H1 (cell line): Measurements from ENCODE around the gene FKBP2.

ENCODE experiments used
- CHD1 ChIP-seq: IDR thresholded peaks from 2 replicates; pipeline ENCODE4 v1.6.1; 2012; ENCODE audit warnings: low read depth, low read length, improper control_type of control experiment
- EGR1 ChIP-seq: IDR thresholded peaks from 2 replicates; pipeline ENCODE4 v1.6.1; 2011; ENCODE audit warnings: low read depth, low read length, borderline replicate concordance
- EZH2 ChIP-seq: fragments of 200-600 bp; sonication (generic); IDR thresholded peaks from 2 replicates; pipeline ENCODE4 v1.7.1; 2012; ENCODE audit warnings: low read depth, mild to moderate bottlenecking, moderate library complexity, low read length, inconsistent platforms; ENCODE audit not compliant: severe bottlenecking
- KDM1A ChIP-seq: fragments of 200-600, 300-600 bp; sonication (generic); IDR thresholded peaks from 2 replicates; pipeline ENCODE4 v1.7.1; 2016; ENCODE audit warnings: mild to moderate bottlenecking, low read length, borderline replicate concordance
- KDM5A ChIP-seq: fragments of 200-600 bp; IDR thresholded peaks from 2 replicates; pipeline ENCODE4 v1.7.1; 2012; ENCODE audit warnings: mild to moderate bottlenecking, low read length, inconsistent platforms, mixed read lengths
- MAFK ChIP-seq: IDR thresholded peaks from 2 replicates; pipeline ENCODE4 v1.6.1; 2012; ENCODE audit warnings: low read depth, mild to moderate bottlenecking, improper control_type of control experiment, low read length
- POLR2AphosphoS5 ChIP-seq: IDR thresholded peaks from 2 replicates; pipeline ENCODE4 v1.6.1; 2011; ENCODE audit warnings: low read depth, low read length
- RXRA ChIP-seq: IDR thresholded peaks from 2 replicates; pipeline ENCODE4 v1.6.1; 2011; ENCODE audit warnings: low read depth, mild to moderate bottlenecking, low read length, moderate library complexity; ENCODE audit not compliant: insufficient read depth
- SIN3A ChIP-seq, 2 experiments: IDR thresholded peaks in 1 of 2; conservative IDR thresholded peaks in 1 of 2; 2 replicates each; pipeline ENCODE4 v1.6.1; 2011 to 2012; ENCODE audit warnings: low read length in 2 of 2, improper control_type of control experiment in 1 of 2, low read depth in 1 of 2, mild to moderate bottlenecking in 1 of 2
- SIX5 ChIP-seq: IDR thresholded peaks from 2 replicates; pipeline ENCODE4 v1.6.1; 2011; ENCODE audit warnings: mild to moderate bottlenecking, low read depth, low read length
- SP1 ChIP-seq: IDR thresholded peaks from 2 replicates; pipeline ENCODE4 v1.6.1; 2011; ENCODE audit warnings: low read depth, low read length
- TF ChIP-seq, protein P1 (sequence below), 3 experiments: IDR thresholded peaks; 1 replicate in 2 of 3; 2 replicates in 1 of 3; pipeline versions ENCODE4 v1.5.1 to v1.6.1; 2011; ENCODE audit warnings: low read length in 3 of 3, mild to moderate bottlenecking in 3 of 3, inconsistent platforms in 2 of 3, low read depth in 1 of 3, moderate library complexity in 1 of 3; ENCODE audit not compliant: insufficient read depth in 1 of 3; ENCODE audit errors: control extremely low read depth in 1 of 3
- TF ChIP-seq, protein P2 (sequence below): IDR thresholded peaks from 2 replicates; pipeline ENCODE4 v1.6.1; 2011; ENCODE audit warnings: low read length, improper control_type of control experiment
- TF ChIP-seq, protein P3 (sequence below): IDR thresholded peaks from 2 replicates; pipeline ENCODE4 v1.6.1; 2012; ENCODE audit warnings: low read length, inconsistent platforms

DNA sequence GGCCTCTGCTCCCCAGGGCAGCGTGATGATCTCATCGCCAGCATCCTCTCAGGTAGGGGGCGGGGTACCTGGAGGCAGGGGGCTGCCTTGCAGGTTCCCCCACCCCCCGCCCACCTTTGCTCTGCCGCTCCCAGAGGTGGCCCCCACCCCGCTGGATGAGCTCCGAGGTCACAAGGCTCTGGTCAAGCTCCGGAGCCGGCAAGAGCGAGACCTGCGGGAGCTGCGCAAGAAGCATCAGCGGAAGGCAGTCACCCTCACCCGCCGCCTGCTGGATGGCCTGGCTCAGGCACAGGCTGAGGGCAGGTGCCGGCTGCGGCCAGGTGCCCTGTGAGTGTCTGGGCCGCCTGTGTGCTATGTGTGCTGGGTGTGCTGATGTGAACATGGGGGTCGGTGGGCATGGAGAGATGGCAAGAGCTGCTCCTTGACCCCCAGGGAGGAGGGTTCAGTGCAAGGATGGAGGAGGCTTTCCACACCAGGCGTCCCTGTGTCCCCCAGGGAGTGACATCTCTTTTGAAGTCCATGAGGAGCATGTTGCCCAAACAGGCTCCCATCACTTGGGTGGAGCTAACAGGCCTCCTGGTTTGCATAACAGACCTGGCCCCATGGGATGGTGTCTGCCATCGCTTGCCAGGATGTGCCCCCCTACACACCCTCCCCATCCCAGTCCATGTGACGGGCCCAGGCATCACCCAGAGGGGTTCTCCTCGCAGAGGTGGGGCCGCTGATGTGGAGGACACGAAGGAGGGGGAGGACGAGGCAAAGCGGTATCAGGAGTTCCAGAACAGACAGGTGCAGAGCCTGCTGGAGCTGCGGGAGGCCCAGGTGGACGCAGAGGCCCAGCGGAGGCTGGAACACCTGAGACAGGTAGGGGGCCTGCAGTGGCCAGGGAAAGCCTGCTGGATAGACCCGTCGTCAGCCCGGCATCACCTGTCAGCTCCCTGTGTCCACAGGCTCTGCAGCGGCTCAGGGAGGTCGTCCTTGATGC is 24.6 kb downstream of the FKBP2 start:
- TF ChIP-seq, protein P1, sequence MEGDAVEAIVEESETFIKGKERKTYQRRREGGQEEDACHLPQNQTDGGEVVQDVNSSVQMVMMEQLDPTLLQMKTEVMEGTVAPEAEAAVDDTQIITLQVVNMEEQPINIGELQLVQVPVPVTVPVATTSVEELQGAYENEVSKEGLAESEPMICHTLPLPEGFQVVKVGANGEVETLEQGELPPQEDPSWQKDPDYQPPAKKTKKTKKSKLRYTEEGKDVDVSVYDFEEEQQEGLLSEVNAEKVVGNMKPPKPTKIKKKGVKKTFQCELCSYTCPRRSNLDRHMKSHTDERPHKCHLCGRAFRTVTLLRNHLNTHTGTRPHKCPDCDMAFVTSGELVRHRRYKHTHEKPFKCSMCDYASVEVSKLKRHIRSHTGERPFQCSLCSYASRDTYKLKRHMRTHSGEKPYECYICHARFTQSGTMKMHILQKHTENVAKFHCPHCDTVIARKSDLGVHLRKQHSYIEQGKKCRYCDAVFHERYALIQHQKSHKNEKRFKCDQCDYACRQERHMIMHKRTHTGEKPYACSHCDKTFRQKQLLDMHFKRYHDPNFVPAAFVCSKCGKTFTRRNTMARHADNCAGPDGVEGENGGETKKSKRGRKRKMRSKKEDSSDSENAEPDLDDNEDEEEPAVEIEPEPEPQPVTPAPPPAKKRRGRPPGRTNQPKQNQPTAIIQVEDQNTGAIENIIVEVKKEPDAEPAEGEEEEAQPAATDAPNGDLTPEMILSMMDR (IDR thresholded peaks at IDR 0.05; ENCODE audit: control extremely low read depth in 1 of 3, insufficient read depth in 1 of 3, low read depth in 1 of 3, low read length in 3 of 3), result no peak
- TF ChIP-seq POLR2AphosphoS5 (no peak), MAFK (no peak), SP1 (no peak), EZH2 (no peak), KDM5A (no peak), CHD1 (no peak), KDM1A (no peak), SIN3A (conservative IDR thresholded peaks at IDR 0.05 in 1 of 2, IDR thresholded peaks at IDR 0.05 in 1 of 2; ENCODE audit: low read depth in 1 of 2, low read length in 2 of 2) (no peak), RXRA (no peak), EGR1 (no peak), SIX5 (no peak)
- TF ChIP-seq, protein P2, sequence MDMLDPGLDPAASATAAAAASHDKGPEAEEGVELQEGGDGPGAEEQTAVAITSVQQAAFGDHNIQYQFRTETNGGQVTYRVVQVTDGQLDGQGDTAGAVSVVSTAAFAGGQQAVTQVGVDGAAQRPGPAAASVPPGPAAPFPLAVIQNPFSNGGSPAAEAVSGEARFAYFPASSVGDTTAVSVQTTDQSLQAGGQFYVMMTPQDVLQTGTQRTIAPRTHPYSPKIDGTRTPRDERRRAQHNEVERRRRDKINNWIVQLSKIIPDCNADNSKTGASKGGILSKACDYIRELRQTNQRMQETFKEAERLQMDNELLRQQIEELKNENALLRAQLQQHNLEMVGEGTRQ, result no peak
- TF ChIP-seq, protein P3, sequence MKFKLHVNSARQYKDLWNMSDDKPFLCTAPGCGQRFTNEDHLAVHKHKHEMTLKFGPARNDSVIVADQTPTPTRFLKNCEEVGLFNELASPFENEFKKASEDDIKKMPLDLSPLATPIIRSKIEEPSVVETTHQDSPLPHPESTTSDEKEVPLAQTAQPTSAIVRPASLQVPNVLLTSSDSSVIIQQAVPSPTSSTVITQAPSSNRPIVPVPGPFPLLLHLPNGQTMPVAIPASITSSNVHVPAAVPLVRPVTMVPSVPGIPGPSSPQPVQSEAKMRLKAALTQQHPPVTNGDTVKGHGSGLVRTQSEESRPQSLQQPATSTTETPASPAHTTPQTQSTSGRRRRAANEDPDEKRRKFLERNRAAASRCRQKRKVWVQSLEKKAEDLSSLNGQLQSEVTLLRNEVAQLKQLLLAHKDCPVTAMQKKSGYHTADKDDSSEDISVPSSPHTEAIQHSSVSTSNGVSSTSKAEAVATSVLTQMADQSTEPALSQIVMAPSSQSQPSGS, result no peak
